IMR-90 (cell line): ENCODE measurements around the gene ARRB1.

Source experiments
- POLR2A ChIP-seq: IDR thresholded peaks from 2 replicates; pipeline ENCODE4 v1.6.1; 2012; ENCODE audit warnings: mild to moderate bottlenecking, low read depth, low read length
- RAD21 ChIP-seq: IDR thresholded peaks from 2 replicates; pipeline ENCODE4 v1.6.1; 2012; ENCODE audit warnings: low read length, improper control_type of control experiment
- RFX5 ChIP-seq: IDR thresholded peaks from 2 replicates; pipeline ENCODE4 v1.8.0; 2012; ENCODE audit warnings: low read depth, mild to moderate bottlenecking, low read length, moderate library complexity
- TF ChIP-seq, protein P1 (sequence below): conservative IDR thresholded peaks from 2 replicates; pipeline ENCODE4 v1.5.1; 2012; ENCODE audit warnings: mild to moderate bottlenecking, low read depth, low read length, improper control_type of control experiment

DNA sequence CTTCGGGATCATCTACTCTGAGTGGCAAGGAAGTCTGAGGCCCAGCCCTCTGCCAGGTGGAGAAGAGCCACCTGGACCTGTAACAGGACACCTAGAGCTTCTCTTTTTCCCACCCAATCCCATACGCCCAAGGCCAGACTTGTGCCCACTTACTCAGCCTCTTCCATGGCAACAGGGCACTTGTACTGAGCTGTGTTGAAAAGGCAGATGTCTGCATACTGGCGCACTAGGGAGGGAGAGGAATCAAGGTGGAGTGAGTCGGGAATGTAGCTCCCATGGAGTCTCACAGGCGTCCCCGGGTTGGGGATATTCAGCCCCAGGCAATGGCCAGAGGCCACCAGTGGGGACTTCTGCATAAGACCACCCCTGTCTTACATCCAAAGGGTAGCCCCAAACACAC is 74.8 kb downstream of the ARRB1 start:
- TF ChIP-seq RFX5 = no peak
- TF ChIP-seq, protein P1, sequence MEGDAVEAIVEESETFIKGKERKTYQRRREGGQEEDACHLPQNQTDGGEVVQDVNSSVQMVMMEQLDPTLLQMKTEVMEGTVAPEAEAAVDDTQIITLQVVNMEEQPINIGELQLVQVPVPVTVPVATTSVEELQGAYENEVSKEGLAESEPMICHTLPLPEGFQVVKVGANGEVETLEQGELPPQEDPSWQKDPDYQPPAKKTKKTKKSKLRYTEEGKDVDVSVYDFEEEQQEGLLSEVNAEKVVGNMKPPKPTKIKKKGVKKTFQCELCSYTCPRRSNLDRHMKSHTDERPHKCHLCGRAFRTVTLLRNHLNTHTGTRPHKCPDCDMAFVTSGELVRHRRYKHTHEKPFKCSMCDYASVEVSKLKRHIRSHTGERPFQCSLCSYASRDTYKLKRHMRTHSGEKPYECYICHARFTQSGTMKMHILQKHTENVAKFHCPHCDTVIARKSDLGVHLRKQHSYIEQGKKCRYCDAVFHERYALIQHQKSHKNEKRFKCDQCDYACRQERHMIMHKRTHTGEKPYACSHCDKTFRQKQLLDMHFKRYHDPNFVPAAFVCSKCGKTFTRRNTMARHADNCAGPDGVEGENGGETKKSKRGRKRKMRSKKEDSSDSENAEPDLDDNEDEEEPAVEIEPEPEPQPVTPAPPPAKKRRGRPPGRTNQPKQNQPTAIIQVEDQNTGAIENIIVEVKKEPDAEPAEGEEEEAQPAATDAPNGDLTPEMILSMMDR = no peak
- no peak for TF ChIP-seq POLR2A
- TF ChIP-seq RAD21 = no peak
